Bone marrow (tissue), 2 donors: ENCODE results near the gene PIAS1.
"Not testable (repeated sequence)": the region's sequence is repeated elsewhere in the genome, so short reads cannot be mapped to it uniquely, and the experiment has no call there.

Source experiments
- DNase-seq, 2 donors: peaks; one replicate each; lab custom pipeline; 2025; lab: John Stamatoyannopoulos, UW

Gene PIAS1

GRCh38 chr15:68218847-68219798, 165.0 kb downstream of the PIAS1 start:
- no peak for DNase-seq

DNA sequence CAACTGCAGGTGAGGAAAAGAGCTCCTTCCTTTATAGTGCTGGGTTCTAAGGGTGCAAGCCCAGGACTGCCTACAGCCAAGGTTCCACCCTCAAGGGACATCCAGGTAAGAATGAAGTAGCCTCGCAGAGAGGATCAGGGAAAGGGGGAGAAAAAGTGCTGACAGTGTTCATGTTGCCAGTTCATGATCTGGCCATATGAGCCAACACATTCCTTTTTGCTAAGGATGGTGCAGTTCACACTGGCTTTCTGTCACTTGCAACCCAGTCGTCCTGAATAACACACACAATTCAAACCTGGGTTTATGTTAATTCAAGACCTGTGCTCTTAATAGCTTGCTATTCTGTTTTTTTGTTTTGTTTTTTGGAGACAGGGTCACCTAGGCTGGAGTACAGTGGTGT, 166.4 kb downstream of the PIAS1 start:
- DNase-seq: no peak

GRCh38 chr15:68220967-68221366, 166.9 kb downstream of the PIAS1 start:
- DNase-seq: no peak

DNA sequence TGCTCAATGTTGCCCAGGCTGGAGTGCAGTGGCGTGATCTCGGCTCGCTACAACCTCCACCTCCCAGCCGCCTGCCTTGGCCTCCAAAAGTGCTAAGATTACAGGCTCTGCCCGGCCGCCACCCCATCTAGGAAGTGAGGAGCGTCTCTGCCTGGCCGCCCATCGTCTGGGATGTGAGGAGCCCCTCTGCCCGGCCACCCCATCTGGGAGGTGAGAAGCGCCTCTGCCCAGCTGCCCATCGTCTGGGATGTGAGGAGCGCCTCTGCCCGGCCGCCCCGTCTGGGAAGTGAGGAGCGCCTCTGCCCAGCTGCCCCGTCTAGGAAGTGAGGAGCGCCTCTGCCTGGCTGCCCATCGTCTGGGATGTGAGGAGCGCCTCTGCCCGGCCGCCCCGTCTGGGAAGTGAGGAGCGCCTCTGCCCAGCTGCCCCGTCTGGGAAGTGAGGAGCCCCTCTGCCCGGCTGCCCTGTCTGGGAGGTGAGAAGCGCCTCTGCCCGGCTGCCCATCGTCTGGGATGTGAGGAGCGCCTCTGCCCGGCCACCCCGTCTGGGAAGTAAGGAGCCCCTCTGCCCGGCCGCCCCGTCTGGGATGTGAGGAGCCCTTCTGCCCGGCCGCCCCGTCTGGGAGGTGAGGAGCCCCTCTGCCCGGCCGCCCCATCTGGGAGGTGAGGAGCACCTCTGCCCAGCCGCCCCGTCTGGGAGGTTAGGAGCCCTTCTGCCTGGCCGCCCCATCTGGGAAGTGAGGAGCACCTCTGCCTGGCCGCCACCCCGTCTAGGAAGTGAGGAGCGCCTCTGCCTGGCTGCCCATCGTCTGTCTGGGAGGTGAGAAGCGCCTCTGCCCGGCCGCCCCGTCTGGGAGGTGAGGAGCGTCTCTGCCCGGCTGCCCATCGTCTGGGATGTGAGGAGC, 167.7 kb downstream of the PIAS1 start:
- not testable (repeated sequence) for DNase-seq

- DNase-seq: not testable (repeated sequence)
Measured at GRCh38 chr15:68222432-68222743, 168.3 kb downstream of the PIAS1 start.

DNA sequence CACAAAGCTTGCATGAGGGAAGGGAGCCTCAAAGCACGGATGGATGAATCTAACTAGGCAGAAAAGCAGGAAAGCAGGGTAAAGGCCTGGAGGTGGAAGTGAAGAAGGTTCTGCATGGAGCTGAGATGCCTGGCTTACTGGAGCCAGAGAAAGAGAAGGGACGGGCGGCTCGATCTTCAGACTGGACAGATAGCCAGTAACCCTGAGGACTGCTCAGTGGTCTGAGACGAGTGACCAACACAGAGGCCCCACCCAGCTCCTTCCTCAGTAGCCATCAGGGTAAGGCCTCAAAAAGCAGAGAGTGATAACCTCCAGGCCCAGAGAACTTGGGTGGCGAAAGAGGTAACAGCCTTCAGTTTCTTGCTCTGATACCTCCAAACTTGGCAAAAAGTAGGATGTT, 169.1 kb downstream of the PIAS1 start:
- DNase-seq: no peak

DNA sequence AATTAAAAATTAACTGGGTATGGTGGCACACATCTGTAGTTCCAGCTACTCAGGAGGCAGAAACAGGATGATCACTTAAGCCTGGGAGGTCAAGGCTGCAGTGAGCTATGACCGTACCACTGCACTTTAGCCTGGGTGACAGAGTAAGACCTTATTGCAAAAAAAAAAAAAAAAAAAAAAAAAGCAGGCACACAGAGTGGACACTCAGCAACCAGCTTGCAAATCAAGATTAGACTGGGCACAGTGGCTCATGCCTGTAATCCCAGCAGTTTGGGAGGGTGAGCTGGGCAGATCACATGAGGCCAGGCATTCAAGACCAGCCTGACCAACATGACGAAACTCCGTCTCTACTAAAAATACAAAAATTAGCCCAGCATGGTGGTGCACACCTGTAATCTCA, 170.0 kb downstream of the PIAS1 start:
- DNase-seq: no peak

DNA sequence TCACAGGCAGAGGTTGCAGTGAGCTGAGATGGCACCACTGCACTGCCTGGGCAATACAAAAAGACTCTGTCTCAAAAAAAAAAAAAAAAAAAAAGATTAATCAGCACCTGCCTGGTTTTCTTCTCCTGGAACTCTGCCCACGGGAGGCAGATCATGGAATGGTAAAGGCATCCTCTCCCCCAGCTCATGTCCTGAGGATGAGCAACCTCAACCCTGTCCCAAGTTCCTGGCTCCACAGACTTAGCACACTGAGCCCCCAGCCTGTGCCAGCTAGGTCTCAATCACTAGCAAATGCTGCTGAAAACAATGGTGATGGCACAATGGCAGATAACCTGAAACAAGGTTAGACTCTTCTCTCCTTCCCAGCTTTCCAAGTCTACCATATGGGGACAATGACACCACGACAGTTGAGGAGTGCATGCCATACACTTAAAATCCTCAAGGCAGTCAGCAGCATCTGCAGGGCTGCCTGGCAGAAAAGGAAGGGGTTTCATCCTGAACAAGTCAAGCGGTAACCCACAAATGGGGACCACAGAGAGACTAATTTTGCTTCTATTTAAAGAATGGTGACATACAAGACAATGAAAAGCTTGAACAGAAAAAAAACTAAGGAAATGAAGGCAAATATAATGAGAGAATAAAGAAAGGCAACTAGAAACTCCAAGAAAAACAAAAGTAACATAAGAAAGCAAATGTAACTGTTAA, 170.6 kb downstream of the PIAS1 start:
- peak in 1 of 2 donors; percentile 79 for DNase-seq

GRCh38 chr15:68225442-68225841, 171.3 kb downstream of the PIAS1 start:
- DNase-seq: not testable (repeated sequence)

GRCh38 chr15:68227643-68228142, 173.6 kb downstream of the PIAS1 start:
- no peak for DNase-seq

GRCh38 chr15:68228143-68228970, 174.2 kb downstream of the PIAS1 start:
- DNase-seq: no peak

DNA sequence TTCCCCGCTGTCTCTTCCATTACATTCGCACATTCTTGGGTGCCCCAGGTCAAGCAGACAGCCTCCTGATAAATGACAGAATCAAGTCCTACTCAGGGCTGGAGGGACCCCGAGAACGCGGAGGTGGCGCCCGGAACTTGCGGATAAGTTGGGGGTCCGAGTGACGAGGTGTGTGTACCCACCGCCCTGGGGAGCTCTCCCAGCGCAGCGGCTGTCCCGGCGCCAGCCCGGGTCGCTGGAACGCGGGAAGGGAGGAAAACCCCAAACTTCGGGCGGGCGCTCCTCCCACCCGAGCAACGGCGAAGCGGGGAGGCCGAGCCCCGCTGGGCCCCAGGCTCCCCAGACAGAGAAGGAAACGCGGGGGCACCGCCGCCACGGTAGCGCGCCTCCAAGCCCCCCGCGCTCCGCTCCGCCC, 174.9 kb downstream of the PIAS1 start:
- no peak for DNase-seq

GRCh38 chr15:68229386-68230156, 175.5 kb downstream of the PIAS1 start, which contains the start of gene CLN6:
Gene CLN6, minus strand, starts transcription at chr15:68229728. Its CDS starts 144 bp downstream, at chr15:68229584.
- DNase-seq: peak; percentile 70 to 77

DNA sequence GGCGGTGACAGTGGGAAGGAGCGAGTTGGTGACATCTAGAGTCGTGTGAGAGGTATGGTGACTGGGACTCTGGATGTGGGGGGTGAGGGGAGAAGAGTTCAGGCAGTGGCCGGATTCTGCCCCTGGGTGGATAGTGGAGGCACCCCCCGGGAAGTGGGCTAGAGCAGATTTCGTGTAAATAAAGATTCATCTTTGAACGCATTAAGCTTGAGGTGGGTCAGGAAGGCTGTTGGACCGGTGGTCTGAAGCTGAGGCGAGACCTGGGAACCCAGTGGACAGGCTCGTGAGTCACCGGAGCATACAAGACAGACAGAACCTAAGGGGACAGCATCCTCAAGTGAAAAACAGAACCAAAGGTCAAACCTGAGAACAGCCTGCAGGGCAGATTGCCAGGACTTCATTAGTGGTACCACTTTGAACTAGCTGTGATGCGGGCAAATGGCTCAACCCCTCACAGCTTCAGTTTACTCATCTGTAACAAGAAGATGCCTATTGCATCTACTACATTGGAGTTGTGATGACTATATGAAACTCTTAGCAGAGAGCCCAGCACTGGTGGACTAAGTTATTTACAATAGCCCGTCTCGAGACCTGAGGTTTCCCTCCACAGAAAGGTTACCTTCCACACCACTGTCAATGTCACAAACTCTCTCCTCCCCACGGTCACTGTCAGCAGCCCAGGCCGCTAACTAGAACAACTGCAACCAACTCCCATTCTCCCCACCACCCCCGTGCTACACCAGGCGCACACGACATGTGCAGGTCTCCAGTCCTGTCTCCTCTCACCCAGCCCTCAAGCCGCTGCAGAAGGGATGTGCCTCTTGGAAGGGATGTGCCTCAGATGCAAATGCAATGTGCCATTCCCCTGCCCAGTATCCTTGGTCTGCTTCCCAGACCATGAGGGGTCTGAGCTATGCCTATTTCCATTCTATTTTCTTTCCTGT, 176.3 kb downstream of the PIAS1 start:
- no peak for DNase-seq

- DNase-seq: no peak
Measured at GRCh38 chr15:68231102-68231818, 177.1 kb downstream of the PIAS1 start.

GRCh38 chr15:68232449-68232848, 178.3 kb downstream of the PIAS1 start:
- DNase-seq: no peak

- peak; percentile 38 to 70 for DNase-seq
Measured at GRCh38 chr15:68232937-68233336, 178.8 kb downstream of the PIAS1 start.

- DNase-seq: no peak
Measured at GRCh38 chr15:68234060-68234459, 179.9 kb downstream of the PIAS1 start.
